PFSK-1 (cell line): Measurements from ENCODE around the gene KRTAP4-2.

ENCODE experiments used
- FOXP2 ChIP-seq: optimal IDR thresholded peaks from 2 replicates; pipeline ENCODE3; 2011; ENCODE audit warnings: borderline replicate concordance, control low read depth, inconsistent platforms; ENCODE audit not compliant: insufficient read depth; ENCODE audit errors: extremely low read length, extremely low read depth
- POLR2AphosphoS5 ChIP-seq: IDR thresholded peaks from 2 replicates; pipeline ENCODE4 v1.6.1; 2012; ENCODE audit warnings: low read depth, mild to moderate bottlenecking, control low read depth, low read length, moderate library complexity
- REST ChIP-seq, 2 experiments: IDR thresholded peaks; 2 replicates each; pipeline versions ENCODE4 v1.6.1 to v1.8.0; 2011 to 2012; ENCODE audit warnings: low read depth in 2 of 2, low read length in 2 of 2, control low read depth in 1 of 2, inconsistent platforms in 1 of 2, mild to moderate bottlenecking in 1 of 2, moderate library complexity in 1 of 2; ENCODE audit not compliant: insufficient read depth in 1 of 2
- SIN3A ChIP-seq: IDR thresholded peaks from 2 replicates; pipeline ENCODE4 v1.6.1; 2012; ENCODE audit warnings: mild to moderate bottlenecking, low read length, moderate library complexity, borderline replicate concordance; ENCODE audit not compliant: insufficient read depth
- TAF1 ChIP-seq: IDR thresholded peaks from 2 replicates; pipeline ENCODE4 v1.6.1; 2012; ENCODE audit warnings: low read length, control low read depth, borderline replicate concordance; ENCODE audit not compliant: insufficient read depth

KRTAP4-2 gene

DNA sequence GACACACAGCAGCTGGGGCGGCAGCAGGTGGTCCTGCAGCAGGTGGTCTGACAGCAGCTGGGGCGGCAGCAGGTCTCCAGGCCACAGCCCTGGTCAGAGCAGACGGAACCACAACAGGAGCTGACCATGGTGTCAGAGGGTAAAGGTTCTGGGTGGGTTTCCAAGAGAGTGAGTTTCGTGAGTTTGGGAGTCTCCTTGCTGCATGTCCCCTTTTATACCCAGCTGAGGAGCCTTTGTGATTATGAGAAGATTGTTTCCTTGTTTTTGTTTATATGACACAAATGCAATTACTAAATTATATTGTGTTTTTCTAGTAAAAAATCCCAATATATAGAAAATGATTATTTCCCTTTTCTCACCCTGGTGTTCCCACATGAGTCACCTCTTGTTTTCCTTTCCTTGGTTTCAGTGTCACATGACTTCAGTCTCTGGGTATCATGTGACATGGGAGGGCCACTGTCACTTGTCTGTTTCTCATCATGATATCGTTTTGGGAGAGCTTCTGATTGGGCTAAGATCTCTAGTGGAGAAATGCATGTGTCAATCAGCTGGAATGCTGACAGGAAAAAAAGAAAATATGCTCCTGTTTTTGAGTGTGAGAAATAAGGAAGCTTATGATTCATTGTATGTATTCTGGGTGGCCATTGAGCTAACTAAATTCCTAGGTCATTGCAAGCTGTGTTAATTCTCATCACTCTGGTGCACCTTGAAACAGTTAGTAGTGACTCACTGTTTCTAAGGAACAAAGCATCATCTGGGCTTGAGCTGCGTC, 37.5 kb downstream of the KRTAP4-2 start, which contains the start of gene KRTAP4-6:
Gene KRTAP4-6, minus strand, starts transcription at position 185 of the 772 bp plus-strand sequence. Its CDS starts 57 bp downstream, at position 128.
- no peak for TF ChIP-seq FOXP2
- TF ChIP-seq TAF1, result no peak
- TF ChIP-seq REST (IDR thresholded peaks at IDR 0.05; ENCODE audit: insufficient read depth in 1 of 2, low read depth in 2 of 2, low read length in 2 of 2), result no peak
- TF ChIP-seq SIN3A, result no peak
- TF ChIP-seq POLR2AphosphoS5, result no peak

DNA sequence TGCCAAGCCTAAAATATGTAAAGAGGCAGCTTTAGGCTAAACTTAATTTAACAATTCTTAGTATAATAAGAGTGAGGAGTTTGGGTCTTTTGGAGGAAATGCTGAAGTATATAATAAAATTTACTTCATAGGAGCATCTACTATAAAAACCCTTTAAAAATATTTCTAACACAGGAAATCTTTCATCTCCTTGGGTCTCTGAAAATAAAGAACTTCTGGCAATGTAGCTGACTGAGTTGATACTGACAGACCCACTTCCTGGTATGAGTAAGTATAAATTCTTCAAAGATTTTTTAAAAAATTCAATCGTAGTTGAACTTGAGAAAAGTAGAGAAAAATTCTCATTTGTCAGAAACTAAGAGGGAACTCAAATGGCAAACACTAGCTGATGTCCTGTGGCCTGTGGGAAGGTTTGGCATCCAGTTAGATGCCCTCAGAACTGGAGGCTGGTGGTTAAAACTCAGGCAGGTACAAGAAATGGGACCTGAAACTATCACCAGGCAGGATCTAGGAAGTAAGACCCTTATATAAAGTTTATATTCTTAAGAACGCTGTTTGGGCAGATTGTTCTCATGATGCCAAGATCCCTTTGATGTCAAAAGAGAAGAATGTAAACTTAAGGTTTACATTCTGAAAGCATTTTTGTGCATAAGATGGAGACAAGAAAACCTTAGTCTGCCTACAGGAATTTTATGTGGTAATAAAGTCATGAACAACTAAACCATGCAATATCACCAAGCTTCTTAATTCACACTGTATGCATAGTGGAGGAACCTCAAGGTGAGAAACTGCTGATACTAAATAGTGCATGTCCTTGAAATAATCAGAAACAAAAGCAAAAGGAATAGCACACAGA, 43.9 kb downstream of the KRTAP4-2 start:
- TF ChIP-seq TAF1, result no peak
- no peak for TF ChIP-seq FOXP2
- no peak for TF ChIP-seq SIN3A
- TF ChIP-seq REST (IDR thresholded peaks at IDR 0.05; ENCODE audit: insufficient read depth in 1 of 2, low read depth in 2 of 2, low read length in 2 of 2), result no peak
- no peak for TF ChIP-seq POLR2AphosphoS5

DNA sequence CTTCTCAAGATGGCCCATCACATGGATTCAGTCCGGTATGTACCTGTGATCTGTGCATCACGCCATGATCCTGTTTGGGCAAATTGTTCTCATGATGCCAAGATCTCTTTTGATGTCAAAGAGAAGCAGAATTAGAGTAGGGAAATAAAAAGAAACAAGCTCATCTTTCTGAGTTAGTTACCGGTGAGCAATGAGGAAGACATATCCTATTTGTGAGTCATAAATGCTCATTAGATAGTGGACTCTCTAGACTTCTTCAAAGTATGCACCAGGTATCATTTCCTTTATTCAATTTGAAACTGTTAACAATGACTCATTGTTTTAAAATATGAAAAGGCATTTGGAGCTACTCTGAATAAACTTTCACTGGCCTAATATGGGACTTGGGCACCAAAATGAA, 46.0 kb downstream of the KRTAP4-2 start:
- TF ChIP-seq SIN3A (no peak), REST (IDR thresholded peaks at IDR 0.05; ENCODE audit: insufficient read depth in 1 of 2, low read depth in 2 of 2, low read length in 2 of 2) (no peak), FOXP2 (no peak), TAF1 (no peak), POLR2AphosphoS5 (no peak)
